CD14-positive monocyte (primary cell): ENCODE data around the gene STARD6. TPM values are rescaled to one million over a fixed set of nuclear protein-coding genes. Genes with fewer than 3 reads are reported as not detected.
A peak's percentile ranks its signal among the peaks of the same experiment; 100 is the strongest.

Experiments used
- DNase-seq, 3 donors: peaks; one replicate each; pipeline ENCODE4 v3.0.0-alpha.2; 2011 to 2022
- H2AFZ ChIP-seq: 2 replicates; pipeline ENCODE4 v1.6.0; 2012; ENCODE audit warnings: mild to moderate bottlenecking, low read depth, low read length, inconsistent platforms; ENCODE audit not compliant: insufficient read depth, poor library complexity, severe bottlenecking
- H3K27ac ChIP-seq, 2 donors: 1 replicate in 1 of 2; 2 replicates in 1 of 2; pipeline ENCODE4 v1.5.1; 2012 to 2013; ENCODE audit warnings: low read length in 2 of 2, control low read depth in 1 of 2, inconsistent platforms in 1 of 2, low read depth in 1 of 2, mild to moderate bottlenecking in 1 of 2
- H3K27me3 ChIP-seq, 2 donors: one replicate each; pipeline versions ENCODE4 v1.6.0 to v1.6.1; 2011 to 2013; ENCODE audit warnings: low read length in 2 of 2; ENCODE audit not compliant: control insufficient read depth in 2 of 2, insufficient read depth in 2 of 2
- H3K36me3 ChIP-seq, 2 donors: replicated peaks in 1 of 2; 1 replicate in 1 of 2; 2 replicates in 1 of 2; pipeline versions ENCODE4 v1.5.1 to v1.6.1; 2012 to 2013; ENCODE audit warnings: low read length in 2 of 2, control low read depth in 1 of 2, inconsistent platforms in 1 of 2, mild to moderate bottlenecking in 1 of 2; ENCODE audit not compliant: insufficient read depth in 2 of 2, control insufficient read depth in 1 of 2
- H3K4me1 ChIP-seq, 2 donors: 1 replicate in 1 of 2; 2 replicates in 1 of 2; pipeline versions ENCODE4 v1.5.1 to v1.6.1; 2012 to 2013; ENCODE audit warnings: low read length in 2 of 2, control low read depth in 1 of 2, inconsistent platforms in 1 of 2, mild to moderate bottlenecking in 1 of 2, moderate library complexity in 1 of 2; ENCODE audit not compliant: insufficient read depth in 2 of 2, control insufficient read depth in 1 of 2
- H3K4me2 ChIP-seq: replicated peaks from 2 replicates; pipeline ENCODE3; 2012; ENCODE audit warnings: low read length, moderate library complexity, mild to moderate bottlenecking; ENCODE audit not compliant: poor library complexity, severe bottlenecking; ENCODE audit errors: extremely low read depth
- H3K4me3 ChIP-seq, 3 experiments: fragments of 200-600 bp in 1 of 3; sonication (generic) in 1 of 3; replicated peaks in 1 of 3; 1 replicate in 2 of 3; 2 replicates in 1 of 3; pipeline ENCODE4 v1.5.1; 2011 to 2013; ENCODE audit warnings: low read length in 3 of 3, mild to moderate bottlenecking in 3 of 3, control low read depth in 2 of 3, low read depth in 2 of 3, inconsistent platforms in 1 of 3, moderate library complexity in 1 of 3
- H3K79me2 ChIP-seq: 2 replicates; pipeline ENCODE4 v1.6.0; 2012; ENCODE audit warnings: mild to moderate bottlenecking, control low read depth, inconsistent platforms, low read length, moderate library complexity; ENCODE audit not compliant: insufficient read depth
- H3K9ac ChIP-seq: 2 replicates; pipeline ENCODE4 v1.6.0; 2017; ENCODE audit warnings: low read length, mild to moderate bottlenecking; ENCODE audit not compliant: insufficient read depth, poor library complexity, severe bottlenecking
- H3K9me3 ChIP-seq, 2 donors: replicated peaks in 1 of 2; 1 replicate in 1 of 2; 2 replicates in 1 of 2; pipeline versions ENCODE4 v1.5.1 to v1.6.1; 2012 to 2013; ENCODE audit warnings: low read length in 2 of 2, control low read depth in 1 of 2; ENCODE audit not compliant: control insufficient read depth in 1 of 2, insufficient read depth in 1 of 2
- H4K20me1 ChIP-seq: 2 replicates; pipeline ENCODE4 v1.6.0; 2012; ENCODE audit warnings: mild to moderate bottlenecking, low read length, control low read depth, moderate library complexity; ENCODE audit not compliant: insufficient read depth
- H3K27ac Mint-ChIP-seq, 7 donors: one replicate each; pipeline ENCODE4 v1.8.0; 2020; ENCODE audit warnings: mild to moderate bottlenecking in 7 of 7, mixed read lengths in 7 of 7, moderate library complexity in 6 of 7, inconsistent platforms in 2 of 7
- H3K27me3 Mint-ChIP-seq, 3 donors: one replicate each; pipeline ENCODE4 v1.8.0; 2021 to 2022; ENCODE audit warnings: low read depth in 3 of 3, mild to moderate bottlenecking in 3 of 3, mixed read lengths in 3 of 3, moderate library complexity in 3 of 3, inconsistent platforms in 1 of 3
- H3K36me3 Mint-ChIP-seq, 2 donors: one replicate each; pipeline ENCODE4 v1.8.0; 2020; ENCODE audit warnings: mixed read lengths in 2 of 2, inconsistent platforms in 1 of 2, mild to moderate bottlenecking in 1 of 2
- H3K4me1 Mint-ChIP-seq: one replicate; pipeline ENCODE4 v1.8.0; 2020; ENCODE audit warnings: mild to moderate bottlenecking, mixed read lengths
- H3K4me3 Mint-ChIP-seq, 2 donors: one replicate each; pipeline ENCODE4 v1.8.0; 2020; ENCODE audit warnings: mild to moderate bottlenecking in 2 of 2, mixed read lengths in 2 of 2, moderate library complexity in 1 of 2
- H3K9me3 Mint-ChIP-seq, 7 donors: one replicate each; pipeline ENCODE4 v1.8.0; 2020 to 2022; ENCODE audit warnings: mixed read lengths in 7 of 7, mild to moderate bottlenecking in 6 of 7, moderate library complexity in 6 of 7, inconsistent platforms in 2 of 7
- WGBS: methylation state at CpG from one replicate; pipeline ENCODE4 v1.1.5; 2013; ENCODE audit warnings: missing lambda C conversion rate; ENCODE audit not compliant: insufficient coverage; 5-methylcytosine and 5-hydroxymethylcytosine counted together
- intact Hi-C, 2 donors: fragments of 100-400 bp; cut with micrococcal nuclease; formaldehyde crosslinking; loops; one replicate each; pipeline versions ENCODE4 v1.15.0 to v1.15.1; 2023
- polyA plus RNA-seq, 3 donors: library from polyadenylated mRNA; depleted of rRNA in 1 of 3; unstranded in 2 of 3; stranded (reverse) in 1 of 3; fragments of 300-500 nt in 2 of 3; fragments of >200 nt in 1 of 3; fragmentation: Illumina TruSeq in 2 of 3; gene quantifications; 1 replicate in 2 of 3; 2 replicates in 1 of 3; pipeline ENCODE4 v1.2.3, GENCODE V29; 2012 to 2021
- small RNA-seq: library from RNA; depleted of rRNA; stranded (forward); fragments of <200 nt; gene quantifications from one replicate; pipeline ENCODE3, GENCODE V24; 2012; ENCODE audit warnings: low read depth; ENCODE audit not compliant: insufficient read length
- TF ChIP-seq, protein P1 (sequence below): fragments of 200-600 bp; IDR thresholded peaks from one replicate; pipeline ENCODE4 v1.8.0; 2022; ENCODE audit warnings: antibody characterized with exemption, mild to moderate bottlenecking

The STARD6 gene
- polyA plus RNA-seq, 3 donors: not detected

DNA sequence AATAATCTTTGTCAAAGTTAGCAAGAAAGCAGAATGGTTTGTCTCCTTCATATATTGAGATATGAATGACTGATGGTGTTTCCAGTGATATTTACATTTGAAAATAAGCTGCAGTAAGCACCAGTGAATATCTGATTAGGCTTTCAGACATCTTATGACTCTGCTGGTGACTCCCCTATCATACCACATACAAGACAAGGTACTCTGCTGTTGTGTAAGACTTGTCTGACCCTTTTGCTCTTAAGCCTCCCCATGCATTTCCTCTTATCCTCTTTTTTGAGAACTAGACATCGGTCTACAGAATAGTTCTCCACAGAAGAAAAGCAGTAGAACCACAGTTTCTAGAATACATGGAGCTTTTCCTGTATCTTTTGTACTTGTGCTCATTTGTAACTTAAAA is 79.0 kb downstream of the STARD6 start:
- H3K9me3 ChIP-seq: no peaks in the 10 kb centered on the region
- H2AFZ ChIP-seq: no peak overlapping the region
- H3K9me3 Mint-ChIP-seq: no peaks in the 10 kb centered on the region
- H3K27ac Mint-ChIP-seq: peak overlapping the region in 1 of 7 donors; percentile 56
- peaks cover 6% of the 10 kb centered on the region for H3K79me2 ChIP-seq
- H3K9ac ChIP-seq: no peak overlapping the region
- H3K27me3 ChIP-seq: no peaks in the 10 kb centered on the region
- intact Hi-C loops: loop anchor here in 1 of 2 donors (10.0 kb wide), 1 partner anchor 76 kb away; the partner anchor contains the start of genes C18orf54 and STARD6
- no peaks in the 10 kb centered on the region for H4K20me1 ChIP-seq
- no peak overlapping the region for H3K27ac ChIP-seq
- no peak overlapping the region for H3K4me3 ChIP-seq
- H3K27me3 Mint-ChIP-seq: no peaks in the 10 kb centered on the region
- no peak overlapping the region for H3K4me2 ChIP-seq
- no peak overlapping the region for H3K4me3 Mint-ChIP-seq
- H3K4me1 ChIP-seq: no peaks in the 10 kb centered on the region
- DNase-seq: no peak
- no CpG with 5 or more reads among the region's 1 CpG for WGBS
- TF ChIP-seq, protein P1, sequence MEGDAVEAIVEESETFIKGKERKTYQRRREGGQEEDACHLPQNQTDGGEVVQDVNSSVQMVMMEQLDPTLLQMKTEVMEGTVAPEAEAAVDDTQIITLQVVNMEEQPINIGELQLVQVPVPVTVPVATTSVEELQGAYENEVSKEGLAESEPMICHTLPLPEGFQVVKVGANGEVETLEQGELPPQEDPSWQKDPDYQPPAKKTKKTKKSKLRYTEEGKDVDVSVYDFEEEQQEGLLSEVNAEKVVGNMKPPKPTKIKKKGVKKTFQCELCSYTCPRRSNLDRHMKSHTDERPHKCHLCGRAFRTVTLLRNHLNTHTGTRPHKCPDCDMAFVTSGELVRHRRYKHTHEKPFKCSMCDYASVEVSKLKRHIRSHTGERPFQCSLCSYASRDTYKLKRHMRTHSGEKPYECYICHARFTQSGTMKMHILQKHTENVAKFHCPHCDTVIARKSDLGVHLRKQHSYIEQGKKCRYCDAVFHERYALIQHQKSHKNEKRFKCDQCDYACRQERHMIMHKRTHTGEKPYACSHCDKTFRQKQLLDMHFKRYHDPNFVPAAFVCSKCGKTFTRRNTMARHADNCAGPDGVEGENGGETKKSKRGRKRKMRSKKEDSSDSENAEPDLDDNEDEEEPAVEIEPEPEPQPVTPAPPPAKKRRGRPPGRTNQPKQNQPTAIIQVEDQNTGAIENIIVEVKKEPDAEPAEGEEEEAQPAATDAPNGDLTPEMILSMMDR: no peak
- H3K4me1 Mint-ChIP-seq: peaks cover 24% of the 10 kb centered on the region
- peaks cover 42 to 45% of the 10 kb centered on the region in 2 donors for H3K36me3 Mint-ChIP-seq
- H3K36me3 ChIP-seq: peaks cover 53 to 75% of the 10 kb centered on the region in 2 donors

DNA sequence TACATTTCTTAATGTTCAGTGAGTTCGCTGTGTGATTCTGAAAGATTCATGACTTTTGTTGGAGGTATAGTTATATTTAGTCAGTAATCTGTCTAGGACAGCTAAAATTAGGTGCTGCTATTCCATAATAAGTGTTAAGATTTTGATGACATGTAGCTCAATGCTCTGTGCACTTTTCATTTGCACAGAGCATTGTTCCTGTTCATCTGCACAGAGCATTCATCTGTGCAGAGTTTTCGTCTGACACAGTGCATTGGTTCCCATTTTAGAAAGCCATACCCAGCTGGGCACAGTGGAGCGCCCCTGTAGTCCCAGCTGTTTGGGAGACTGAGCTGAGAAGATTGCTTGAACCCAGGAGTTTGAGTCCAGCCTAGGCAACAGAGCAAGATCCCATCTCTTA is 79.8 kb downstream of the STARD6 start:
- intact Hi-C loops: loop anchor here in 1 of 2 donors (10.0 kb wide), 1 partner anchor 77 kb away; the partner anchor contains the start of genes C18orf54 and STARD6
- no peak overlapping the region for H3K4me3 ChIP-seq
- WGBS: no CpG with 5 or more reads among the region's 3 CpGs
- no peak overlapping the region for H2AFZ ChIP-seq
- H3K27ac ChIP-seq: no peak overlapping the region
- H3K79me2 ChIP-seq: peaks cover 6% of the 10 kb centered on the region
- Mint-ChIP-seq H3K36me3 (peaks cover 42 to 43% of the 10 kb centered on the region in 2 donors), H3K27me3 (no peaks in the 10 kb centered on the region), H3K4me3 (no peak overlapping the region), H3K4me1 (peaks cover 24% of the 10 kb centered on the region), H3K27ac (no peak overlapping the region), H3K9me3 (no peaks in the 10 kb centered on the region)
- no peak for DNase-seq
- peaks cover 46 to 69% of the 10 kb centered on the region in 2 donors for H3K36me3 ChIP-seq
- TF ChIP-seq, protein P1: no peak
- H3K4me1 ChIP-seq: no peaks in the 10 kb centered on the region
- no peaks in the 10 kb centered on the region for H3K9me3 ChIP-seq
- no peaks in the 10 kb centered on the region for H4K20me1 ChIP-seq
- no peak overlapping the region for H3K9ac ChIP-seq
- no peak overlapping the region for H3K4me2 ChIP-seq
- no peaks in the 10 kb centered on the region for H3K27me3 ChIP-seq

Small RNA genes within 50 kb of the gene (small RNA-seq; reads per million reads assigned to genes)
- gene SNRPGP2: not detected

Other genes with a start within 250 kb of the STARD6 start
- gene MBD2, start 133.2 kb downstream of the STARD6 start, polyA plus RNA-seq: 10 to 100 TPM; 11.6 to 64.9 (median 25.2) TPM
- 10 to 100 TPM in 1 of 3 donors, 1 to 10 TPM in 2; 4.9 to 26.9 (median 6.5) TPM for gene POLI, start 88.3 kb downstream of the STARD6 start, polyA plus RNA-seq
- under 1 TPM; 0.14 to 0.38 (median 0.29) TPM for gene C18orf54, start within 50 bp of the STARD6 start, polyA plus RNA-seq
- gene DYNAP, start 233.4 kb upstream of the STARD6 start, polyA plus RNA-seq: not detected